H1 (cell line): Measurements from ENCODE around the gene SCAMP5. TPM values are rescaled to one million over a fixed set of nuclear protein-coding genes. Genes with fewer than 3 reads are reported as not detected.

ENCODE experiments used
- CTCF ChIA-PET: fragments of 300-600 bp; sonication (Branson Sonifier 250); formaldehyde crosslinking; loops from one replicate; lab custom pipeline; 2021; ENCODE audit not compliant: partially characterized antibody; lab: Charles Lee
- POLR2A ChIA-PET: fragments of 300-600 bp; sonication (Branson Sonifier 250); formaldehyde crosslinking; loops from one replicate; lab custom pipeline; 2021; ENCODE audit warnings: inconsistent platforms; ENCODE audit not compliant: partially characterized antibody; lab: Charles Lee
- DNase-seq, 2 experiments: peaks; one replicate each; pipeline versions ENCODE4 v3.0.0 to v3.0.0-alpha.2; 2010 to 2022; ENCODE audit warnings: low spot score in 2 of 2, low read depth in 1 of 2, mixed read lengths in 1 of 2
- FAIRE-seq: peaks from 2 replicates; lab custom pipeline; 2011; peaks lifted over from hg19 to GRCh38; lab: Jason Lieb, UNC
- H2AFZ ChIP-seq: 2 replicates; pipeline ENCODE4 v1.8.1; 2012; ENCODE audit warnings: low read length, inconsistent platforms
- H2AK5ac ChIP-seq: 2 replicates; pipeline ENCODE4 v1.6.1; 2013; ENCODE audit warnings: low read depth, low read length
- H2BK120ac ChIP-seq: replicated peaks from 2 replicates; pipeline ENCODE3; 2013; ENCODE audit warnings: low read depth, low read length, inconsistent platforms
- H2BK12ac ChIP-seq: 2 replicates; pipeline ENCODE4 v1.6.1; 2013; ENCODE audit warnings: low read depth, low read length
- H2BK15ac ChIP-seq: 2 replicates; pipeline ENCODE4 v1.6.1; 2013; ENCODE audit warnings: low read length
- H2BK20ac ChIP-seq: 2 replicates; pipeline ENCODE4 v1.6.1; 2013; ENCODE audit warnings: low read length
- H2BK5ac ChIP-seq: 2 replicates; pipeline ENCODE4 v1.6.1; 2013; ENCODE audit warnings: low read depth, low read length
- H3K14ac ChIP-seq: 2 replicates; pipeline ENCODE4 v1.6.1; 2013; ENCODE audit warnings: inconsistent platforms; ENCODE audit not compliant: insufficient read length
- H3K18ac ChIP-seq: 2 replicates; pipeline ENCODE4 v1.6.1; 2013; ENCODE audit warnings: low read length; ENCODE audit errors: extremely low read depth
- H3K23ac ChIP-seq: 2 replicates; pipeline ENCODE4 v1.6.1; 2013; ENCODE audit warnings: inconsistent platforms; ENCODE audit not compliant: insufficient read length
- H3K23me2 ChIP-seq: 2 replicates; pipeline ENCODE4 v1.6.1; 2013; ENCODE audit warnings: low read depth, low read length
- H3K27ac ChIP-seq: 2 replicates; pipeline ENCODE4 v1.6.1; 2011; ENCODE audit warnings: low read depth, low read length, inconsistent platforms
- H3K27me3 ChIP-seq, 4 experiments: replicated peaks in 1 of 4; 1 replicate in 1 of 4; 2 replicates in 3 of 4; pipeline versions ENCODE4 v1.6.1 to v1.8.1; 2011 to 2013; ENCODE audit warnings: low read length in 3 of 4, mild to moderate bottlenecking in 3 of 4, inconsistent platforms in 2 of 4, mixed read lengths in 2 of 4, moderate library complexity in 1 of 4; ENCODE audit not compliant: control insufficient read depth in 3 of 4, insufficient read depth in 3 of 4; ENCODE audit errors: extremely low read depth in 1 of 4
- H3K36me3 ChIP-seq, 4 experiments: 2 replicates each; pipeline versions ENCODE4 v1.6.1 to v1.8.1; 2011 to 2013; ENCODE audit warnings: mild to moderate bottlenecking in 4 of 4, low read length in 3 of 4, moderate library complexity in 2 of 4, control low read depth in 1 of 4, inconsistent platforms in 1 of 4; ENCODE audit not compliant: insufficient read depth in 4 of 4, control insufficient read depth in 2 of 4
- H3K4ac ChIP-seq: replicated peaks from 2 replicates; pipeline ENCODE3; 2013; ENCODE audit warnings: low read length, low read depth, mixed read lengths, inconsistent platforms; ENCODE audit not compliant: insufficient read length
- H3K4me1 ChIP-seq, 4 experiments: replicated peaks in 1 of 4; 1 replicate in 1 of 4; 2 replicates in 3 of 4; pipeline versions ENCODE4 v1.6.1 to v1.8.1; 2011 to 2013; ENCODE audit warnings: low read length in 3 of 4, inconsistent platforms in 2 of 4, mixed read lengths in 1 of 4; ENCODE audit not compliant: insufficient read depth in 4 of 4, control insufficient read depth in 3 of 4
- H3K4me2 ChIP-seq, 2 experiments: 2 replicates each; pipeline versions ENCODE4 v1.6.1 to v1.8.1; 2011 to 2013; ENCODE audit warnings: low read depth in 2 of 2, low read length in 2 of 2, control low read depth in 1 of 2, inconsistent platforms in 1 of 2, mild to moderate bottlenecking in 1 of 2; ENCODE audit not compliant: insufficient read depth in 1 of 2
- H3K4me3 ChIP-seq, 4 experiments: fragments of 200-600, 300-600 bp in 1 of 4; sonication (generic), shearing (Covaris generic), sonication (Bioruptor Twin) in 1 of 4; 2 replicates each; pipeline versions ENCODE4 v1.5.1 to v1.8.1; 2011 to 2016; ENCODE audit warnings: low read length in 4 of 4, low read depth in 3 of 4, control low read depth in 2 of 4, inconsistent platforms in 2 of 4, mild to moderate bottlenecking in 2 of 4, mixed read lengths in 1 of 4, moderate library complexity in 1 of 4; ENCODE audit not compliant: insufficient read depth in 2 of 4; ENCODE audit errors: extremely low read depth in 1 of 4
- H3K56ac ChIP-seq: replicated peaks from 2 replicates; pipeline ENCODE3; 2013; ENCODE audit warnings: low read depth, mild to moderate bottlenecking, mixed read lengths, low read length, inconsistent platforms; ENCODE audit not compliant: insufficient read length
- H3K79me1 ChIP-seq: 2 replicates; pipeline ENCODE4 v1.6.1; 2013; ENCODE audit warnings: low read depth, low read length, control low read depth
- H3K79me2 ChIP-seq, 2 experiments: 2 replicates each; pipeline versions ENCODE4 v1.6.1 to v1.8.1; 2012 to 2013; ENCODE audit warnings: low read length in 2 of 2, mild to moderate bottlenecking in 2 of 2, inconsistent platforms in 1 of 2; ENCODE audit not compliant: insufficient read depth in 2 of 2, control insufficient read depth in 1 of 2
- H3K9ac ChIP-seq, 4 experiments: replicated peaks in 1 of 4; 1 replicate in 1 of 4; 2 replicates in 3 of 4; pipeline versions ENCODE4 v1.6.1 to v1.8.1; 2011 to 2013; ENCODE audit warnings: low read depth in 3 of 4, low read length in 3 of 4, control low read depth in 2 of 4, mild to moderate bottlenecking in 2 of 4, moderate library complexity in 2 of 4, inconsistent platforms in 1 of 4; ENCODE audit errors: extremely low read depth in 1 of 4
- H3K9me3 ChIP-seq, 2 experiments: 2 replicates each; pipeline versions ENCODE4 v1.6.1 to v1.8.1; 2012 to 2013; ENCODE audit warnings: mild to moderate bottlenecking in 2 of 2, moderate library complexity in 2 of 2, control low read depth in 1 of 2, inconsistent platforms in 1 of 2, low read depth in 1 of 2, low read length in 1 of 2, mixed read lengths in 1 of 2; ENCODE audit not compliant: insufficient read depth in 2 of 2
- H4K20me1 ChIP-seq, 2 experiments: replicated peaks in 1 of 2; 2 replicates each; pipeline versions ENCODE3 to v1.8.1; 2011 to 2013; ENCODE audit warnings: inconsistent platforms in 2 of 2, low read length in 2 of 2, mild to moderate bottlenecking in 1 of 2; ENCODE audit not compliant: insufficient read depth in 2 of 2, control insufficient read depth in 1 of 2
- H4K5ac ChIP-seq: 2 replicates; pipeline ENCODE4 v1.6.1; 2013; ENCODE audit warnings: low read length, low read depth, mixed read lengths, inconsistent platforms; ENCODE audit not compliant: insufficient read length
- H4K8ac ChIP-seq: 2 replicates; pipeline ENCODE4 v1.8.0; 2013; ENCODE audit warnings: mild to moderate bottlenecking, moderate library complexity, low read length, inconsistent platforms; ENCODE audit not compliant: insufficient read depth; ENCODE audit errors: extremely low read depth
- H4K91ac ChIP-seq: replicated peaks from 2 replicates; pipeline ENCODE3; 2013; ENCODE audit warnings: low read length, mixed read lengths, inconsistent platforms; ENCODE audit not compliant: insufficient read length
- TBP ChIP-seq: IDR thresholded peaks from 2 replicates; pipeline ENCODE4 v1.6.1; 2011; ENCODE audit warnings: low read depth, low read length, improper control_type of control experiment
- YY1 ChIP-seq: IDR thresholded peaks from 2 replicates; pipeline ENCODE4 v1.6.1; 2011; ENCODE audit warnings: low read depth, mild to moderate bottlenecking, low read length
- WGBS, 2 experiments: shearing (Covaris generic) in 1 of 2; methylation state at CpG; one replicate each; pipeline versions ENCODE4 v1.1.6 to v1.1.7; 2013 to 2015; ENCODE audit warnings: low lambda C conversion rate in 2 of 2, mixed read lengths in 2 of 2, inconsistent platforms in 1 of 2, low coverage in 1 of 2, missing lambda C conversion rate in 1 of 2; ENCODE audit not compliant: insufficient replicate concordance in 2 of 2, insufficient coverage in 1 of 2, insufficient read length in 1 of 2; ENCODE audit errors: extremely low coverage in 1 of 2, missing lambda C conversion rate in 1 of 2; 5-methylcytosine and 5-hydroxymethylcytosine counted together
- polyA plus RNA-seq, 7 experiments: library from polyadenylated mRNA; depleted of rRNA in 3 of 7; stranded (reverse) in 5 of 7; unstranded in 2 of 7; fragments of >200 nt in 5 of 7; fragments of 200-250 nt in 2 of 7; gene quantifications; 1 replicate in 5 of 7; 2 replicates in 1 of 7; 4 replicates in 1 of 7; pipeline versions ENCODE4 v1.2.1 to v1.2.3, GENCODE V29; 2011 to 2013; ENCODE audit warnings: missing spikeins in 2 of 7, mixed read lengths in 2 of 7
- total RNA-seq: library from RNA; stranded (reverse); fragmentation: NEBNext Ultra II Directional; extraction: Animal tissue kit (Norgen Biotek cat#: 25700); gene quantifications from 2 replicates; pipeline ENCODE4 v1.2.1, GENCODE V29; 2021

Gene SCAMP5
- total and polyA plus RNA-seq, 2 of the 8 experiments (the other 6 are each of a cell fraction or from before 2014, with no cell fraction given) = 55.4 to 94.7 TPM

DNA sequence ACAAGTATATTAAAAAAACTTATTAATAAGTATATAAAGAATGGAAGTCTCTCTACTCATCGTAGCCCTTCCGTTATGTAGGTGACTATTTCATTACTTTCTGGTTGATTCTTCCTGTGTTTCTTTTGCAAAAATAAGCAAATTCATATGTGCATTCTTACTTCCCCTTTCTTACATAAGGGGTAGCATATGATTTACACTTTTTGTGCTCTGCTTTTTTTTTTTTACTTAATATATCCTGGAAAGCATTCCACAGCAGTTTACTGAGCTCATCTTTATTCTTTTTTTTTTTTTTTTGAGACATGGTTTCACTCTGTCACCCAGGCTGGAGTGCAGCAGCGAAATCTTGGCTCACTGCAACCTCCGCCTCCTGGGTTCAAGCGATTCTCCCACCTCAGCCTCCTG, 12.9 kb downstream of the SCAMP5 start:
- POLR2A ChIA-PET = no interaction called here
- Histone ChIP-seq H2BK120ac (no peak overlapping the region), H3K4me2 (no peak overlapping the region), H4K91ac (no peak overlapping the region), H4K20me1 (peaks cover 0 to 6% of the 10 kb centered on the region in 2 experiments), H3K4me1 (no peaks in the 10 kb centered on the region), H3K4ac (no peak overlapping the region), H4K5ac (no peak overlapping the region), H2BK20ac (no peak overlapping the region), H2AK5ac (no peak overlapping the region), H3K14ac (no peak overlapping the region), H3K36me3 (peaks cover 0 to 3% (median 0%) of the 10 kb centered on the region in 4 experiments; a peak in 1 of 8 replicates), H3K27me3 (no peaks in the 10 kb centered on the region), H3K18ac (no peak overlapping the region), H4K8ac (no peak overlapping the region), H3K56ac (no peak overlapping the region), H2AFZ (no peak overlapping the region), H2BK12ac (no peak overlapping the region), H3K4me3 (no peak overlapping the region), H2BK15ac (no peak overlapping the region), H3K9me3 (no peaks in the 10 kb centered on the region), H3K23me2 (no peaks in the 10 kb centered on the region), H2BK5ac (no peak overlapping the region), H3K9ac (no peak overlapping the region), H3K79me2 (no peaks in the 10 kb centered on the region), H3K23ac (no peak overlapping the region), H3K27ac (no peak overlapping the region), H3K79me1 (no peaks in the 10 kb centered on the region)
- FAIRE-seq (no peak), DNase-seq (no peak)
- WGBS, 2 experiments = 97% methylated on average over 2 of the region's 5 CpGs; no CpG with 5 or more reads in 1 of the 2 experiments
- TF ChIP-seq YY1 = no peak
- no peak for TF ChIP-seq TBP
- CTCF ChIA-PET = interaction anchor here (0.5 to 1.2 kb wide), 2 partner anchors 46 to 196 kb away, joined by 3 read pairs; no protein-coding TSS in a partner anchor
